ENCODE results near the gene COL5A3. TPM values are rescaled to one million over a fixed set of nuclear protein-coding genes. Genes with fewer than 3 reads are reported as not detected.

COL5A3 gene
- total and polyA plus RNA-seq, 3 donors from 2014 or later = 5.5 to 7.6 (median 7.0) TPM

DNA sequence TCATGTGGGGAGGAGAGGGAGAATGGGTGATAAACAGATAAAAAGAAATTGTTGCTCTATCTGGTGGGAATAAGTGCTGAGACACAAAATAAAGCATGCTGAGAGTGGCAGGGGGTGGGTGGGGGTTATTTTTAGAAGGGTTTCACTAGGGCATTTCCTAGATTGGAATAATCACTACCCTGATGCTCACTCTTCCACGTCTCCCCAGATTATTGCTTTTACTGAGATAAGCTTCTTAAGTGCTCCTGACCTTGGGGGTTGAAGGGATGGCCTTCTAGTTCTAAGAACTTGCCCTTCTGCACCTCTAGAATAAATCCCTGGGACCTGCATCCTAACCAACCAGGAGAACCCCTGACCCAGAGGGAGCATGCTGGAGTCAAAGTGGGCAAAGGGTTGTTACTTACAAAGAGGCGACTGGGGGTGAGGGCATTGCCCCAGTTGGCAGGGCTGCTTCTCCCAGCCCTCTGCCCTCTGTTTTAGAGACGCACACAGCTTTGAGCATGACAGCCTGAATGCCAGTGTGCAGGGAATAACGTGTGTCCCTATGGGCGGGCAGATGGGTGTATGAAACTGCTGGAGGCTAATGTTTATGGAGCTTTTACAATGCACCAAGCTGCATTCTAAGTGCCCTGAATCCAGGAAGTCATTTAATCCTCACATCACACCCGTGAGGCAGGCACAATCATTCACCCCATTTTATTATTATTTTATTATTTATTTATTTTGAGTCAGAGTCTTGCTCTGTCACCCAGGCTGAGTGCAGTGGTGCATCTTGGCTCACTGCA is 3.7 kb upstream of the COL5A3 start:
- peaks cover 15% of the 10 kb centered on the region for H3K4me1 ChIP-seq
- H3K4me3 ChIP-seq = no peak overlapping the region
- H3K27ac ChIP-seq = no peak overlapping the region
- no peaks in the 10 kb centered on the region for H3K36me3 ChIP-seq (ENCODE audit: low read depth, missing control alignments)
- no peak for DNase-seq
- TF ChIP-seq CTCF (IDR thresholded peaks at IDR 0.05) (no peak), POLR2A (IDR thresholded peaks at IDR 0.05) (no peak)
- H3K9me3 ChIP-seq = no peaks in the 10 kb centered on the region
- intact Hi-C loops (cut with DNase I; ENCODE audit: low total_unique reads) = no loop called here
- H3K27me3 ChIP-seq = no peaks in the 10 kb centered on the region
- whole genome bisulfite sequencing, 2 donors = 53 to 60% methylated on average over 6 of the region's 6 CpGs

GRCh38 chr19:10013316-10013715 is 3.0 kb upstream of the COL5A3 start, which contains the start of gene RDH8:
Gene RDH8 (plus strand): TSS chr19:10013483. CDS start chr19:10013498, 15 bp downstream.
- Histone ChIP-seq H3K4me3 (no peak within 1 kb of the TSS), H3K27me3 (no peaks in the 10 kb centered on the region), H3K9me3 (no peaks in the 10 kb centered on the region), H3K4me1 (peaks cover 21% of the 10 kb centered on the region), H3K27ac (no peak within 1 kb of the TSS), H3K36me3 (ENCODE audit: low read depth, missing control alignments) (no peaks in the 10 kb centered on the region)
- no peak for TF ChIP-seq POLR2A (IDR thresholded peaks at IDR 0.05)
- no peak for TF ChIP-seq CTCF (IDR thresholded peaks at IDR 0.05)
- intact Hi-C loops (cut with DNase I; ENCODE audit: low total_unique reads) = no loop called here
- WGBS, 2 donors = 59 to 67% methylated on average over 10 of the region's 10 CpGs
- DNase-seq = no peak

- H3K4me1 ChIP-seq = peaks cover 33% of the 10 kb centered on the region
- H3K4me3 ChIP-seq = no peak overlapping the region
- TF ChIP-seq CTCF (IDR thresholded peaks at IDR 0.05) (no peak), POLR2A (IDR thresholded peaks at IDR 0.05) (no peak)
- H3K27me3 ChIP-seq = no peaks in the 10 kb centered on the region
- H3K9me3 ChIP-seq = no peaks in the 10 kb centered on the region
- no peak overlapping the region for H3K27ac ChIP-seq
- intact Hi-C loops (cut with DNase I; ENCODE audit: low total_unique reads) = no loop called here
- H3K36me3 ChIP-seq (ENCODE audit: low read depth, missing control alignments) = no peaks in the 10 kb centered on the region
- no peak for DNase-seq
- WGBS, 2 donors = 17 to 29% methylated on average over 1 to 7 of the region's 7 CpGs
Observed at GRCh38 chr19:10011974-10012373, 1.7 kb upstream of the COL5A3 start.

DNA sequence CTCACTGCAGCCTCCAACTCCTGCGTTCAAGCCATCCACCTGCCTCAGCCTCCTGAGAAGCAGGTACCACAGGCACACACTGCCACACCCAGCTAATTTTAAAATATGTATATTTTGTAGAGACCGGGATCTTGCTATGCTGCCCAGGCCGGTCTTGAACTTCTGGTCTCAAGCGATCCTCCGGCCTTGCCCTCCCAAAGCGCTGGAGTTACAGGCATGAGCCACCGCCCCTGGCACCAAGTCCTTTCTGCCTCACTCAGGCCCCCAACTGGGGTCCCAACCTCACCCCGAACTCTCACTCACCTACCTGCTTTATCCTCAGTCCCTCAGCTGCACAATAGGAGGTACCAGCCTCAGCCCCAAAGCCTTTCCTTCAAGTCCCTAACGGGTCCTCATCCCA is 635 bp upstream of the COL5A3 start:
- no peak for DNase-seq
- no peaks in the 10 kb centered on the region for H3K9me3 ChIP-seq
- intact Hi-C loops (cut with DNase I; ENCODE audit: low total_unique reads) = no loop called here
- H3K27me3 ChIP-seq = no peaks in the 10 kb centered on the region
- no peak for TF ChIP-seq POLR2A (IDR thresholded peaks at IDR 0.05)
- TF ChIP-seq CTCF (IDR thresholded peaks at IDR 0.05) = no peak
- peaks cover 40% of the 10 kb centered on the region for H3K4me1 ChIP-seq
- 60 to 81% methylated on average over 9 of the region's 9 CpGs for WGBS, 2 donors
- H3K36me3 ChIP-seq (ENCODE audit: low read depth, missing control alignments) = no peaks in the 10 kb centered on the region
- H3K27ac ChIP-seq = no peak overlapping the region
- no peak overlapping the region for H3K4me3 ChIP-seq

Data from testis (tissue), 3 donors.